NT2/D1 (cell line): ENCODE data around the gene UBE2F.

Experiments
- SUZ12 ChIP-seq: IDR thresholded peaks from 2 replicates; pipeline ENCODE4 v1.6.1; 2011; ENCODE audit not compliant: insufficient read length, insufficient read depth; ENCODE audit errors: extremely low read depth
- YY1 ChIP-seq: IDR thresholded peaks from 2 replicates; pipeline ENCODE4 v1.6.1; 2011; ENCODE audit not compliant: insufficient read length, insufficient read depth
- ZNF274 ChIP-seq: IDR thresholded peaks from 2 replicates; pipeline ENCODE4 v1.6.1; 2011; ENCODE audit warnings: mild to moderate bottlenecking, low read depth, low read length

DNA sequence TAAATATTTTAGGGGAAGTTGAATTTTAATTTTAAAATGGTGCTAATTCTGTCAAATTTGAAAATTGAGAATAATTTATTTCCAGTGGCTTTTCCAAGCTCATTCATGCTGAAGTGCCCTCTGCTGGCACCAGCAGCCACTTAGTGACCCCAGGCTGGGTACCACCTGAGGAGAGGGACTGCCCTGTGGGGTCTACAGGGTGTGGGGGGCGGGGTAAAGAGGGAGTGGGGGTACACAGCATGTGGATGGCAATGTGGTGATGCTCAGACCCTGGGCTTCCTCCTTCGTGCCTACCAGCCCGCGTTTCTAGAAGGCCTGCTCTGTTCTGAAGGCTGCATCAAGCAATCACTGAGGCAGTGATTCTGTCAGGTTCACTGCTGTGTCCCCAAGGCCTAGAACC, 48.9 kb downstream of the UBE2F start:
- TF ChIP-seq YY1 (no peak), ZNF274 (no peak), SUZ12 (no peak)
